Measurements from ENCODE around the gene TPM2. TPM values are rescaled to one million over a fixed set of nuclear protein-coding genes. Genes with fewer than 3 reads are reported as not detected.
A peak's percentile ranks its signal among the peaks of the same experiment; 100 is the strongest.

TPM2 gene
- total and polyA plus RNA-seq, 9 of the 15 experiments (the other 6 are each of a cell fraction or from before 2014, with no cell fraction given), result 0.28 to 16.1 (median 4.5) TPM

- TF ChIP-seq U2AF2 (optimal IDR thresholded peaks at IDR 0.05; ENCODE audit: low read depth, low read length), result no peak
- TF ChIP-seq CREB3 (tag; conservative IDR thresholded peaks at IDR 0.05; ENCODE audit: low read depth), result no peak
- no peak for TF ChIP-seq SMARCB1 (IDR thresholded peaks at IDR 0.05; ENCODE audit: insufficient read length, low read depth)
- no peak for TF ChIP-seq MTF1 (CRISPR knock-in tag; IDR thresholded peaks at IDR 0.05; ENCODE audit: borderline replicate concordance)
- TF ChIP-seq ZNF143 (CRISPR knock-in tag; IDR thresholded peaks at IDR 0.05), result no peak
- TF ChIP-seq ZNF766 (CRISPR knock-in tag; conservative IDR thresholded peaks at IDR 0.05), result no peak
- TF ChIP-seq ZNF79 (CRISPR knock-in tag; IDR thresholded peaks at IDR 0.05; ENCODE audit: low read depth), result no peak
- no peak for TF ChIP-seq HDAC3 (IDR thresholded peaks at IDR 0.05; ENCODE audit: borderline replicate concordance, partially characterized antibody)
- TF ChIP-seq POU5F1 (IDR thresholded peaks at IDR 0.05; ENCODE audit: borderline replicate concordance, low read depth, low read length, partially characterized antibody), result no peak
- no peak for TF ChIP-seq RERE (CRISPR knock-in tag; IDR thresholded peaks at IDR 0.05; ENCODE audit: borderline replicate concordance)
- no peak for TF ChIP-seq DPF2 (IDR thresholded peaks at IDR 0.05)
- no peak for TF ChIP-seq NFYB (IDR thresholded peaks at IDR 0.05; ENCODE audit: extremely low read depth, insufficient read length)
- no peak for TF ChIP-seq NFE2L1 (tag; IDR thresholded peaks at IDR 0.05; ENCODE audit: borderline replicate concordance, low read depth)
- TF ChIP-seq SAP30 (IDR thresholded peaks at IDR 0.05; ENCODE audit: borderline replicate concordance, insufficient read depth, low read depth, low read length, poor library complexity, severe bottlenecking), result peak; percentile 68
- TF ChIP-seq PREB (CRISPR knock-in tag; IDR thresholded peaks at IDR 0.05), result no peak
- no peak for TF ChIP-seq EZH2 (IDR thresholded peaks at IDR 0.05; ENCODE audit: borderline replicate concordance, low read depth, low read length)
- no peak for TF ChIP-seq PTTG1 (tag; IDR thresholded peaks at IDR 0.05; ENCODE audit: low read depth)
- peak; percentile 47 for TF ChIP-seq KDM5B (IDR thresholded peaks at IDR 0.05; ENCODE audit: insufficient replicate concordance, low read depth, low read length)
- TF ChIP-seq ARID1B (IDR thresholded peaks at IDR 0.05), result no peak; the same call in 1 of the 2 replicates
These were observed 24.9 kb downstream of the TPM2 start, which contains the start of gene ARHGEF39 (continued) for GRCh38 chr9:35664531-35665470.
